ENCODE data around the gene VKORC1L1.
"Not testable (repeated sequence)": the region's sequence is repeated elsewhere in the genome, so short reads cannot be mapped to it uniquely, and the experiment has no call there.

The VKORC1L1 gene

GRCh38 chr7:65931685-65932084, 58.8 kb downstream of the VKORC1L1 start:
- Mint-ChIP-seq H3K9me3 (no peaks in the 10 kb centered on the region), H3K4me3 (no peak overlapping the region), H3K36me3 (ENCODE audit: low read depth) (no peaks in the 10 kb centered on the region), H3K4me1 (ENCODE audit: low read depth) (no peaks in the 10 kb centered on the region), H3K27ac (no peak overlapping the region), H3K27me3 (no peaks in the 10 kb centered on the region)
- intact Hi-C loops (cut with micrococcal nuclease): no loop called here

GRCh38 chr7:65937296-65937695, 64.4 kb downstream of the VKORC1L1 start:
- no peaks in the 10 kb centered on the region for H3K4me1 Mint-ChIP-seq (ENCODE audit: low read depth)
- intact Hi-C loops (cut with micrococcal nuclease): no loop called here
- H3K36me3 Mint-ChIP-seq (ENCODE audit: low read depth): peaks cover 19% of the 10 kb centered on the region
- H3K27ac Mint-ChIP-seq: no peak overlapping the region
- H3K4me3 Mint-ChIP-seq: no peak overlapping the region
- H3K27me3 Mint-ChIP-seq: no peaks in the 10 kb centered on the region
- no peaks in the 10 kb centered on the region for H3K9me3 Mint-ChIP-seq

DNA sequence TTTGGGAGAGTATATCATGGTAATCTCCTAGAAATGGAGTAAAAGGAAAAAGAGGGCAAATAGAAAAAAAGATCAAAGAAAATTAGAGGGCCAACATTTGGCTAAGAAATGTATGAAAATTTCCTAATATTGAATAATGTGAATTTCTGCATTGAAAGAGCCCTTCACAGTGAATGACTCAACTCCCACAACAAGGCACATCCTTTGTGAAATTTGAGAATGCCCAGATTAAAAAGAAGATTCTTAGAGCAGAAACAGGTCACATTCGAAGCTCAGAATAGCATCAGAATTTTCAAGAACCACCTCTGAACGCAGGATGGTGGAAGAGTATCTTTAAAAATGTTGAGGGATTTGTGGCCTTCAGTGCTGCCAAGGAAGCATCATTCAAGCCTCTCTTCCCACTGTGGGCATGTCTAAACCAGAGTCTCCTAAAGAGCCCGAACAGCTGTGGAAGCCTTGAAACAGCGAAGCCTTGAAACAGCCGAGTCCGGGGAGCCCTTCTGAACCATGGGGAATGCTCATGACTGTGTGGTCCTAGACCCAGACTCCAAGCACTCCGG, 65.5 kb downstream of the VKORC1L1 start:
- Mint-ChIP-seq H3K27ac (no peak overlapping the region), H3K4me1 (ENCODE audit: low read depth) (no peaks in the 10 kb centered on the region), H3K9me3 (no peaks in the 10 kb centered on the region), H3K36me3 (ENCODE audit: low read depth) (peaks cover 19% of the 10 kb centered on the region), H3K27me3 (no peaks in the 10 kb centered on the region), H3K4me3 (no peak overlapping the region)
- intact Hi-C loops (cut with micrococcal nuclease): no loop called here

- H3K27ac Mint-ChIP-seq; H3K27me3 Mint-ChIP-seq; H3K36me3 Mint-ChIP-seq (ENCODE audit: low read depth); H3K9me3 Mint-ChIP-seq; H3K4me1 Mint-ChIP-seq (ENCODE audit: low read depth); H3K4me3 Mint-ChIP-seq; intact Hi-C loops (cut with micrococcal nuclease): not testable (repeated sequence)
Measured at GRCh38 chr7:65945787-65946186, 72.9 kb downstream of the VKORC1L1 start.

- intact Hi-C loops (cut with micrococcal nuclease): no loop called here
- Mint-ChIP-seq H3K27ac (no peak overlapping the region), H3K27me3 (no peaks in the 10 kb centered on the region), H3K36me3 (ENCODE audit: low read depth) (no peaks in the 10 kb centered on the region), H3K4me3 (no peak overlapping the region), H3K4me1 (ENCODE audit: low read depth) (no peaks in the 10 kb centered on the region), H3K9me3 (no peaks in the 10 kb centered on the region)
Measured at GRCh38 chr7:65946904-65947303, 74.0 kb downstream of the VKORC1L1 start.

DNA sequence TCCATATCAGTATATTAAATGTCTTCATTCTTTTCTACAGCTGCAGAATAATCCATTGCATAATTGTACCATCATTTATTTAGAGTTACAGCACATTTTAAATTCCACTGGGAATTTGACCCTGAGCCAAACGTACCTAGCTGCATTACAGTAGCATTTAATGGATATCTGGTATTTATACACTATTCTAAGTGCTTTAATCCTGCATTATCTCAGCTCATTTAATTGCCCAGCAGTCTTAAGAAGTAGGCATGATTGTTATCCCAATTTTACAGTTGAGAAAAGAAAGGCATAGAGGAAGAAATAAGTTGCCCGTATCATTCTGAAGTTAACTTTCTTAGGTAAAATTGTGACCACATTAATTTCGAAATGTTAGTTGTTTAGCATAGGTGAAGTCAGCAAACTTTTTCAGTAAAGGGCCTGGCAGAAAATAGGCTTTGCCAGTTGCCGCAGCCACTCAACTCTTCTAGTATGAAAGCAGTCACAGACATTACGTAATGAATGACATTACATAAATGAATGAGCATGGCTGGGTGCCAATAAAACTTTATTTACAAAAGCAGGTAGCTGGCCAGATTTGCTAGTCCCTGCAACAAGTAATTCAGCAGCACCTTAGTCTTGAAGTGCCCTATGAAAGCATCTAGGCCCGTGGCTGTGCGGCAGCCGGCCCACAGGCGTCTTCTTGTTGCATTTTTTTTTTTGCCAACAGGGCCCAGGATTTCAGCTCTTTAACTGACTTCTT, 79.1 kb downstream of the VKORC1L1 start:
- H3K4me3 Mint-ChIP-seq: no peak overlapping the region
- no peaks in the 10 kb centered on the region for H3K27me3 Mint-ChIP-seq
- H3K36me3 Mint-ChIP-seq (ENCODE audit: low read depth): peaks cover 29% of the 10 kb centered on the region

GRCh38 chr7:65953001-65953720, 80.3 kb downstream of the VKORC1L1 start:
- Mint-ChIP-seq H3K4me3 (no peak overlapping the region), H3K36me3 (ENCODE audit: low read depth) (peaks cover 34% of the 10 kb centered on the region), H3K9me3 (no peaks in the 10 kb centered on the region), H3K4me1 (ENCODE audit: low read depth) (no peaks in the 10 kb centered on the region), H3K27me3 (no peaks in the 10 kb centered on the region), H3K27ac (no peak overlapping the region)
- intact Hi-C loops (cut with micrococcal nuclease): no loop called here

More for the DNA sequence above, 79.1 kb downstream of the VKORC1L1 start:
- H3K27ac Mint-ChIP-seq: no peak overlapping the region
- intact Hi-C loops (cut with micrococcal nuclease): no loop called here
- H3K9me3 Mint-ChIP-seq: no peaks in the 10 kb centered on the region
- H3K4me1 Mint-ChIP-seq (ENCODE audit: low read depth): no peaks in the 10 kb centered on the region

- intact Hi-C loops (cut with micrococcal nuclease): no loop called here
- no peaks in the 10 kb centered on the region for H3K9me3 Mint-ChIP-seq
- H3K27me3 Mint-ChIP-seq: no peaks in the 10 kb centered on the region
- peaks cover 38% of the 10 kb centered on the region for H3K36me3 Mint-ChIP-seq (ENCODE audit: low read depth)
- H3K4me1 Mint-ChIP-seq (ENCODE audit: low read depth): no peaks in the 10 kb centered on the region
- no peak overlapping the region for H3K27ac Mint-ChIP-seq
- no peak overlapping the region for H3K4me3 Mint-ChIP-seq
Measured at GRCh38 chr7:65953890-65954450, 81.1 kb downstream of the VKORC1L1 start.

DNA sequence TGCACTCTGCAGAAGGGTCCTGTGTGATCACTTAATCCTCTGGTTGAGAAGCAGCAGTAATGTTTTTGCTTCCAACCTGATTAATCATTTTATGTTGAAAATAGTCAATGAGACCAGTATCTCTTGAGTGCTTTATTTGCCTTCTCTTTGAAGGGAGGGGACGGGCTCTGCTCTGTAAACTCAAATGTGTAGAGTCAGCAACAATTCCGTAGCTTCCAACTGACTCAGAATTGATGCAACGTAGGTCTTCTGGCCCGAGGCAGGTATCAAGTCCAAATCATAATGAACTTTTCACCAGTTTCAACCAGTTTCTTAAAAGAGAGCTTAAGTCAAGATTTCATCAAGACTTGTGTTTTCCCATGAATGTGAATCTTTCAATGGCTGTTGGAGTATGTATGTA, 82.8 kb downstream of the VKORC1L1 start:
- Mint-ChIP-seq H3K27ac (no peak overlapping the region), H3K9me3 (no peaks in the 10 kb centered on the region), H3K36me3 (ENCODE audit: low read depth) (peaks cover 56% of the 10 kb centered on the region), H3K4me3 (no peak overlapping the region), H3K4me1 (ENCODE audit: low read depth) (no peaks in the 10 kb centered on the region), H3K27me3 (no peaks in the 10 kb centered on the region)
- intact Hi-C loops (cut with micrococcal nuclease): no loop called here

- Mint-ChIP-seq H3K9me3 (no peaks in the 10 kb centered on the region), H3K36me3 (ENCODE audit: low read depth) (peaks cover 85% of the 10 kb centered on the region), H3K27ac (no peak overlapping the region), H3K27me3 (no peaks in the 10 kb centered on the region), H3K4me3 (no peak overlapping the region), H3K4me1 (ENCODE audit: low read depth) (no peaks in the 10 kb centered on the region)
- intact Hi-C loops (cut with micrococcal nuclease): no loop called here
Measured at GRCh38 chr7:65960351-65961074, 87.6 kb downstream of the VKORC1L1 start.

DNA sequence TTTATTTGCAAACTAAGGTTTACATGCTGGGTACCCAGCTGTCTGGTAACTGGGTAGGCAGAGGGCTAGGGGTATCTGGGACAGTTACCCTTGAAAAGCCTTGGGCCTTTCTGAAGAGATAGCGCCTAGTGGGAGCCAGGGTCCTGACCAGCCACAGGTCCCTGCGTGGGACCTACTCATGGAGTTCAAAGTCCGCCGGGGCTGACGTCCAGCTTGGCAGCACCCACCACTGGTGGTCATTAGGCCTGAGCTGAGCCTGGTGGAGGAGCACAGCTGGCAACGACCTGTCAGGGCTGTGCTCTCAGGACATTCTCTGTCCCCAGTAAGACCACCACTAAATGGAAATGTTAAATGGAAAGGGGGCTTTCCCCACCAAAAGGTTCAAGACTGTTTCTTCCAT, 89.2 kb downstream of the VKORC1L1 start:
- H3K4me1 Mint-ChIP-seq (ENCODE audit: low read depth): peaks cover 11% of the 10 kb centered on the region

DNA sequence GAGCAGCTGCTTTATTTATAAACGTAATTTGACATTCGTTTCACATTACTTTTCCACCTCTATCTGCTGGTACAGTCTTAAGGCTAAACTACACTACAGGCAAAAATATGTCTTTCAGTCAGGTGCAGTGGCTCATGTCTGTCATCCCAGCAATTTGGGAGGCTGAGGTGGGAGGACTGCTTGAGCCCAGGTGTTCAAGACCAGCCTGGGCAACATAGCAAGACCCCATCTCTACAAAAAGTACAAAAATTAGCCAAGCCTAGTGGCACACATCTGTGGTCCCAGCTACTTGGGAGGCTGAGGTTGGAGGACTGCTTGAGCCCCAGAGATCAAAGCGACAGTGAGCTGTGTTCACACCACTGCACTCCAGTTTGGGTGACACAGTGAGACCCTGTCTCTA, 91.8 kb downstream of the VKORC1L1 start:
- intact Hi-C loops (cut with micrococcal nuclease); H3K4me3 Mint-ChIP-seq; H3K27me3 Mint-ChIP-seq; H3K27ac Mint-ChIP-seq; H3K9me3 Mint-ChIP-seq: not testable (repeated sequence)
- peaks cover 100% of the 10 kb centered on the region for H3K36me3 Mint-ChIP-seq (ENCODE audit: low read depth)
- H3K4me1 Mint-ChIP-seq (ENCODE audit: low read depth): peaks cover 15% of the 10 kb centered on the region

More for the DNA sequence above, 89.2 kb downstream of the VKORC1L1 start:
- intact Hi-C loops (cut with micrococcal nuclease): no loop called here
- no peak overlapping the region for H3K27ac Mint-ChIP-seq
- peaks cover 90% of the 10 kb centered on the region for H3K36me3 Mint-ChIP-seq (ENCODE audit: low read depth)
- H3K9me3 Mint-ChIP-seq: no peaks in the 10 kb centered on the region
- H3K27me3 Mint-ChIP-seq: no peaks in the 10 kb centered on the region
- no peak overlapping the region for H3K4me3 Mint-ChIP-seq

GRCh38 chr7:65966146-65966545, 93.3 kb downstream of the VKORC1L1 start:
- Mint-ChIP-seq H3K9me3 (no peaks in the 10 kb centered on the region), H3K27ac (peak overlapping the region; percentile 62), H3K36me3 (ENCODE audit: low read depth) (peaks cover 100% of the 10 kb centered on the region), H3K27me3 (no peaks in the 10 kb centered on the region), H3K4me1 (ENCODE audit: low read depth) (peaks cover 15% of the 10 kb centered on the region), H3K4me3 (no peak overlapping the region)
- intact Hi-C loops (cut with micrococcal nuclease): no loop called here
